ENCODE results near the gene PRRX2.

The PRRX2 gene

DNA sequence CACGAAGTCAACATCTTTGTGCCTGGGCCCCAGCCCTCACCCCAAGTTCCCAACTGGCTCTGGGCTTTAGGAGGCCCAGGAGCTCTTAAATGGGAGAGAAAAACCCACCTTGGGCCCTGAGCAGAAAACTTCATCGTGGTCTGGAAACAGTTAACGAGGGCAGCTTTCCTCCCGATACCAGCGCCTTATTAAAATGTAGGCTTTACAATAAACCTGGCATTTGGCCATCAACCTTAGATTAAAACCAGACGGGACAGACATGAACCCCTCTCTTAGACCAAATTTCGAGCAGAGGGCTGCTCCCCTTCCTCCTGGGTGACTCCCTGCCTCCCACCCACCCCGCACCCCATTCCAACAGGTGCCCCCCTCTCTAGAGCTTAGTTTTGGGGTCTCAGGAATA lies 39.4 kb downstream of the PRRX2 start:
- Histone ChIP-seq H3K79me2 (ENCODE audit: low read length) (no peaks in the 10 kb centered on the region), H3K4me1 (ENCODE audit: low read length) (peaks cover 6% of the 10 kb centered on the region), H4K20me1 (ENCODE audit: insufficient read depth, low read length) (no peaks in the 10 kb centered on the region), H2AFZ (ENCODE audit: low read depth, low read length) (no peak overlapping the region), H3K27ac (ENCODE audit: low read length) (no peak overlapping the region), H3K9ac (ENCODE audit: low read length) (no peak overlapping the region), H3K4me3 (ENCODE audit: low read length) (no peak overlapping the region), H3K36me3 (replicated peaks; ENCODE audit: low read depth, low read length) (no peaks in the 10 kb centered on the region), H3K4me2 (ENCODE audit: low read length) (no peak overlapping the region), H3K9me3 (ENCODE audit: insufficient read depth, low read length) (no peaks in the 10 kb centered on the region), H3K27me3 (ENCODE audit: low read depth, low read length) (no peaks in the 10 kb centered on the region)
- TF ChIP-seq, protein P1, sequence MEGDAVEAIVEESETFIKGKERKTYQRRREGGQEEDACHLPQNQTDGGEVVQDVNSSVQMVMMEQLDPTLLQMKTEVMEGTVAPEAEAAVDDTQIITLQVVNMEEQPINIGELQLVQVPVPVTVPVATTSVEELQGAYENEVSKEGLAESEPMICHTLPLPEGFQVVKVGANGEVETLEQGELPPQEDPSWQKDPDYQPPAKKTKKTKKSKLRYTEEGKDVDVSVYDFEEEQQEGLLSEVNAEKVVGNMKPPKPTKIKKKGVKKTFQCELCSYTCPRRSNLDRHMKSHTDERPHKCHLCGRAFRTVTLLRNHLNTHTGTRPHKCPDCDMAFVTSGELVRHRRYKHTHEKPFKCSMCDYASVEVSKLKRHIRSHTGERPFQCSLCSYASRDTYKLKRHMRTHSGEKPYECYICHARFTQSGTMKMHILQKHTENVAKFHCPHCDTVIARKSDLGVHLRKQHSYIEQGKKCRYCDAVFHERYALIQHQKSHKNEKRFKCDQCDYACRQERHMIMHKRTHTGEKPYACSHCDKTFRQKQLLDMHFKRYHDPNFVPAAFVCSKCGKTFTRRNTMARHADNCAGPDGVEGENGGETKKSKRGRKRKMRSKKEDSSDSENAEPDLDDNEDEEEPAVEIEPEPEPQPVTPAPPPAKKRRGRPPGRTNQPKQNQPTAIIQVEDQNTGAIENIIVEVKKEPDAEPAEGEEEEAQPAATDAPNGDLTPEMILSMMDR (IDR thresholded peaks at IDR 0.05; ENCODE audit: low read depth, low read length), result no peak
- no peak for TF ChIP-seq EZH2phosphoT487 (IDR thresholded peaks at IDR 0.05; ENCODE audit: low read depth)

DNA sequence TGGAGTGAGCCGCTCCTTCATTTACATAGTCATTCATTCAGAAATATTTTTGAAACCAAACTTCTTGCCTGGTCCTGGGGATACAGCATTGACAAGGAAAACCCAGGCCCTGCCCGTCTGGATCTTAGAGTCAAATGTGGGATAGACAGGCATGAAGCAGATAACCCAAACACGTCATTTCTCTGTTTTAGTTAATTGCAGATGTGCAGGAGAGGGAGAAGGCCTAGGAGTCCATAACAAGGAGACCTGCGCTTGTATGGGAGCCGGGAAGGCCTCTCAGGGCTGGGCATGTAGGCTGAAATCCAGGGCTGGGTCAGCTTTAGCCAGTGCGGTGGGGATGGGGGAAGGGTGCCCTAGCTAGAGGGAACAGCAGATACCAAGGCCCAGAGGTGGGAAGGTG lies 43.3 kb downstream of the PRRX2 start:
- Histone ChIP-seq H3K4me2 (ENCODE audit: low read length) (no peak overlapping the region), H3K4me1 (ENCODE audit: low read length) (no peaks in the 10 kb centered on the region), H2AFZ (ENCODE audit: low read depth, low read length) (no peak overlapping the region), H3K9me3 (ENCODE audit: insufficient read depth, low read length) (no peaks in the 10 kb centered on the region), H3K27me3 (ENCODE audit: low read depth, low read length) (no peaks in the 10 kb centered on the region), H3K4me3 (ENCODE audit: low read length) (no peak overlapping the region), H3K27ac (ENCODE audit: low read length) (no peak overlapping the region), H4K20me1 (ENCODE audit: insufficient read depth, low read length) (no peaks in the 10 kb centered on the region), H3K9ac (ENCODE audit: low read length) (no peak overlapping the region), H3K36me3 (replicated peaks; ENCODE audit: low read depth, low read length) (no peaks in the 10 kb centered on the region), H3K79me2 (ENCODE audit: low read length) (no peaks in the 10 kb centered on the region)
- no peak for TF ChIP-seq EZH2phosphoT487 (IDR thresholded peaks at IDR 0.05; ENCODE audit: low read depth)
- TF ChIP-seq, protein P1 (IDR thresholded peaks at IDR 0.05; ENCODE audit: low read depth, low read length), result no peak

DNA sequence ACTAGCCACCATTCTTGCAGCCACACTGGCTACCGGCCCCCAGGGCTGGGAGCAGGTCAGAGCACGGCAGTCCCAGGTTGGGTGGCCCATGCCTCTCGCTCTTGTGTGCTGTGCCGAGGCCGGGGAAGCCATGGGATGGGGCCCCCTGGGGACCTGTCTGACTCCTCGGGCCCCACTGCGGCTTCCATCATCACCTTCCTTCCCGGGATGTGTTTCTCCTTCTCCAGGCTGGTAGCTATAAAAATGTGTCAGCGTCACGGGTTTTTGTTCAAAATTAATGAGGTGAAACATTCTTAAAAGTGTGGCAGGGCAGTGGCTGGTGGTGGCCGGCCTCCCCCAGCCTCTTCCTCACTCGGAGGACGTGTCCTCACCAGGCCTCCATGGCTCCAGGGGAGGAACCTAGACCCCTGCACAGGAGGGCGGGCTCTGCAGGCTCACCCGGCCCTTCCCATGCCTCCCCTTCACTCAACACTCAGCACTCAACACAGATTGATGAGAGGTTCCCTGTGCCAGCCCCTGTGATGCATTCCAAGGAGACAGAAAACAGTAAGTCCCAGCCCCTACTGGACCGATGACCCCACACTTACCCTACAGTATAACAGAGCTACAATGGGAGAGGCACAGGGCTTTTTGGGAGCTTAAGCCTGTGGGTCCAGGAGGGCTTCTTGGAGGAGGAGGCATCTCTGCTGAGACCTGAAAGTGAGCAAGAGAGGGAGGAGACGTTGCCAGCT lies 44.2 kb downstream of the PRRX2 start:
- Histone ChIP-seq H3K36me3 (replicated peaks; ENCODE audit: low read depth, low read length) (no peaks in the 10 kb centered on the region), H3K4me1 (ENCODE audit: low read length) (no peaks in the 10 kb centered on the region), H4K20me1 (ENCODE audit: insufficient read depth, low read length) (no peaks in the 10 kb centered on the region), H3K79me2 (ENCODE audit: low read length) (no peaks in the 10 kb centered on the region), H3K9ac (ENCODE audit: low read length) (no peak overlapping the region), H3K4me3 (ENCODE audit: low read length) (no peak overlapping the region), H2AFZ (ENCODE audit: low read depth, low read length) (no peak overlapping the region), H3K27me3 (ENCODE audit: low read depth, low read length) (no peaks in the 10 kb centered on the region), H3K4me2 (ENCODE audit: low read length) (no peak overlapping the region), H3K27ac (ENCODE audit: low read length) (no peak overlapping the region), H3K9me3 (ENCODE audit: insufficient read depth, low read length) (no peaks in the 10 kb centered on the region)
- no peak for TF ChIP-seq EZH2phosphoT487 (IDR thresholded peaks at IDR 0.05; ENCODE audit: low read depth)
- TF ChIP-seq, protein P1 (IDR thresholded peaks at IDR 0.05; ENCODE audit: low read depth, low read length), result no peak

DNA sequence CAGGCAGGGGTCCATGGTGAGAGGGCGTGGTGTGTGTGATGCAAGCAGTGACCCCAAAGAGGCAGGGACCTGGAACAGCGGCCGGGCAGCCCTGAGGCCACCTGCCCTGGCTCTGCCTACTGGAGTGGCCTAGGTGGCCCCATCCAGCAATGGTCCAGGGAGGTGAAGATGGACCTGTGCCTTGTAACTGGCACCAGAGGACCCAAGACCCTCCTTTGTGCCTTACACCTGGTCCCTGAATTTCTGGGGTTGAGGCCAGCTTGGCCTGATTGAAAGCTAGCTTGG lies 44.7 kb downstream of the PRRX2 start:
- H3K27ac ChIP-seq (ENCODE audit: low read length), result no peak overlapping the region
- no peaks in the 10 kb centered on the region for H3K9me3 ChIP-seq (ENCODE audit: insufficient read depth, low read length)
- H2AFZ ChIP-seq (ENCODE audit: low read depth, low read length), result no peak overlapping the region
- no peak overlapping the region for H3K9ac ChIP-seq (ENCODE audit: low read length)
- no peaks in the 10 kb centered on the region for H3K36me3 ChIP-seq (replicated peaks; ENCODE audit: low read depth, low read length)
- no peak overlapping the region for H3K4me3 ChIP-seq (ENCODE audit: low read length)
- no peaks in the 10 kb centered on the region for H3K27me3 ChIP-seq (ENCODE audit: low read depth, low read length)
- H3K4me1 ChIP-seq (ENCODE audit: low read length), result no peaks in the 10 kb centered on the region
- H3K79me2 ChIP-seq (ENCODE audit: low read length), result no peaks in the 10 kb centered on the region
- TF ChIP-seq, protein P1 (IDR thresholded peaks at IDR 0.05; ENCODE audit: low read depth, low read length), result no peak
- TF ChIP-seq EZH2phosphoT487 (IDR thresholded peaks at IDR 0.05; ENCODE audit: low read depth), result no peak
- H3K4me2 ChIP-seq (ENCODE audit: low read length), result no peak overlapping the region
- H4K20me1 ChIP-seq (ENCODE audit: insufficient read depth, low read length), result no peaks in the 10 kb centered on the region
